Smooth muscle cell (in vitro differentiated cells): Measurements from ENCODE around the gene UBE2D1. TPM values are rescaled to one million over a fixed set of nuclear protein-coding genes. Genes with fewer than 3 reads are reported as not detected.
A peak's percentile ranks its signal among the peaks of the same experiment; 100 is the strongest.

ENCODE experiments used
- DNase-seq: peaks from one replicate; lab custom pipeline; 2025; ENCODE audit not compliant: unreplicated experiment; lab: John Stamatoyannopoulos, UW
- H2AFZ ChIP-seq: fragments of 200-600 bp; sonication (generic); 2 replicates; pipeline ENCODE4 v1.6.0; 2016; ENCODE audit warnings: antibody characterized with exemption, low read depth, mild to moderate bottlenecking
- H3F3A ChIP-seq: fragments of 200-600 bp; sonication (generic); 2 replicates; pipeline ENCODE4 v1.6.0; 2017; ENCODE audit warnings: antibody characterized with exemption, low read depth
- H3K27ac ChIP-seq: fragments of 200-600 bp; sonication (generic); 2 replicates; pipeline ENCODE4 v1.5.1; 2016; ENCODE audit warnings: low read depth, mild to moderate bottlenecking
- H3K27me3 ChIP-seq: fragments of 200-600 bp; sonication (generic); 2 replicates; pipeline ENCODE4 v1.6.1; 2016; ENCODE audit warnings: low read depth, mild to moderate bottlenecking
- H3K36me3 ChIP-seq: fragments of 200-600 bp; sonication (generic); 2 replicates; pipeline ENCODE4 v1.5.1; 2016; ENCODE audit warnings: low read depth
- H3K4me1 ChIP-seq: fragments of 200-600 bp; sonication (generic); 2 replicates; pipeline ENCODE4 v1.5.1; 2016; ENCODE audit warnings: low read depth
- H3K4me2 ChIP-seq: fragments of 200-600 bp; sonication (generic); 2 replicates; pipeline ENCODE4 v1.6.0; 2016; ENCODE audit warnings: mild to moderate bottlenecking
- H3K4me3 ChIP-seq: fragments of 200-600 bp; sonication (generic); 2 replicates; pipeline ENCODE4 v1.5.1; 2016; ENCODE audit warnings: mild to moderate bottlenecking
- H3K79me2 ChIP-seq: fragments of 200-600 bp; sonication (generic); 2 replicates; pipeline ENCODE4 v1.6.0; 2016; ENCODE audit warnings: low read depth, mild to moderate bottlenecking
- H3K9ac ChIP-seq: fragments of 200-600 bp; sonication (generic); 2 replicates; pipeline ENCODE4 v1.6.0; 2016; ENCODE audit warnings: low read depth
- H3K9me3 ChIP-seq: fragments of 200-600 bp; sonication (generic); replicated peaks from 2 replicates; pipeline ENCODE4 v1.5.1; 2016; ENCODE audit warnings: low read depth
- H4K20me1 ChIP-seq: fragments of 200-600 bp; sonication (generic); 2 replicates; pipeline ENCODE4 v1.6.0; 2016; ENCODE audit warnings: low read depth
- WGBS: methylation state at CpG from one replicate; pipeline ENCODE4 v1.1.7; 2016; ENCODE audit warnings: low lambda C conversion rate; 5-methylcytosine and 5-hydroxymethylcytosine counted together
- polyA plus RNA-seq: library from polyadenylated mRNA; unstranded; fragments of >200 nt; fragmentation: Nextera tagmentation; extraction: Ambion mirVana; gene quantifications from 2 replicates; pipeline ENCODE4 v1.2.1, GENCODE V29; 2016
- total RNA-seq: library from RNA; depleted of rRNA; stranded (reverse); fragments of >200 nt; gene quantifications from 2 replicates; pipeline ENCODE4 v1.2.3, GENCODE V29; 2014
- TF ChIP-seq, protein P1 (sequence below): fragments of 200-600 bp; sonication (generic); IDR thresholded peaks from 2 replicates; pipeline ENCODE4 v1.5.1; 2017; ENCODE audit warnings: borderline replicate concordance, mild to moderate bottlenecking, antibody characterized with exemption; ENCODE audit not compliant: insufficient read depth, poor library complexity, severe bottlenecking

The UBE2D1 gene
- total and polyA plus RNA-seq, 2 experiments from 2014 or later, result 19.0 to 24.5 TPM

DNA sequence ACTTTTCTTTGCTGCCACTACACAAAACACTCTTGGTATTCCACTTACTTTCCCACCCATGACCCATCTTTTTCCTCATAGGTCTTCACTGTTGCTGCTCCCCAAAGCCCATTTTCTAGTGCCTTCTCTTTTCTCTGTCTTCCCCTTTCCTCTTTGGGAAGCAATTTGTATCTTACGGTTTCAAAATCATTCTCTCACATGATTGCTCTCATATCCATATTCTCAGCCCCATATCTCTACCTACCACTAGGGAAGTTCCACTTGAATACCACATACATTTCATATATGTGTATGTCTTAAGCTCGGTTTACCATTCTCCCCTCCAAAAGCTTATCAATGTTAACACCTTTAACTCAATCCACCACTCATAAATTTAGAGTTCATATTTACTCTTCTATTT lies 3.2 kb upstream of the UBE2D1 start:
- peaks cover 13% of the 10 kb centered on the region for H3K79me2 ChIP-seq
- H2AFZ ChIP-seq, result no peak overlapping the region
- H3F3A ChIP-seq, result no peaks in the 10 kb centered on the region
- WGBS, result 95% methylated on average over 2 of the region's 2 CpGs
- H3K9ac ChIP-seq, result no peak overlapping the region
- H3K4me2 ChIP-seq, result no peak overlapping the region
- no peak overlapping the region for H3K27ac ChIP-seq
- TF ChIP-seq, protein P1, sequence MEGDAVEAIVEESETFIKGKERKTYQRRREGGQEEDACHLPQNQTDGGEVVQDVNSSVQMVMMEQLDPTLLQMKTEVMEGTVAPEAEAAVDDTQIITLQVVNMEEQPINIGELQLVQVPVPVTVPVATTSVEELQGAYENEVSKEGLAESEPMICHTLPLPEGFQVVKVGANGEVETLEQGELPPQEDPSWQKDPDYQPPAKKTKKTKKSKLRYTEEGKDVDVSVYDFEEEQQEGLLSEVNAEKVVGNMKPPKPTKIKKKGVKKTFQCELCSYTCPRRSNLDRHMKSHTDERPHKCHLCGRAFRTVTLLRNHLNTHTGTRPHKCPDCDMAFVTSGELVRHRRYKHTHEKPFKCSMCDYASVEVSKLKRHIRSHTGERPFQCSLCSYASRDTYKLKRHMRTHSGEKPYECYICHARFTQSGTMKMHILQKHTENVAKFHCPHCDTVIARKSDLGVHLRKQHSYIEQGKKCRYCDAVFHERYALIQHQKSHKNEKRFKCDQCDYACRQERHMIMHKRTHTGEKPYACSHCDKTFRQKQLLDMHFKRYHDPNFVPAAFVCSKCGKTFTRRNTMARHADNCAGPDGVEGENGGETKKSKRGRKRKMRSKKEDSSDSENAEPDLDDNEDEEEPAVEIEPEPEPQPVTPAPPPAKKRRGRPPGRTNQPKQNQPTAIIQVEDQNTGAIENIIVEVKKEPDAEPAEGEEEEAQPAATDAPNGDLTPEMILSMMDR, result no peak
- no peak for DNase-seq
- no peak overlapping the region for H3K4me3 ChIP-seq
- H3K36me3 ChIP-seq, result no peaks in the 10 kb centered on the region
- peaks cover 8% of the 10 kb centered on the region for H3K4me1 ChIP-seq
- H4K20me1 ChIP-seq, result peaks cover 11% of the 10 kb centered on the region
- H3K27me3 ChIP-seq, result no peaks in the 10 kb centered on the region
- H3K9me3 ChIP-seq, result no peaks in the 10 kb centered on the region

DNA sequence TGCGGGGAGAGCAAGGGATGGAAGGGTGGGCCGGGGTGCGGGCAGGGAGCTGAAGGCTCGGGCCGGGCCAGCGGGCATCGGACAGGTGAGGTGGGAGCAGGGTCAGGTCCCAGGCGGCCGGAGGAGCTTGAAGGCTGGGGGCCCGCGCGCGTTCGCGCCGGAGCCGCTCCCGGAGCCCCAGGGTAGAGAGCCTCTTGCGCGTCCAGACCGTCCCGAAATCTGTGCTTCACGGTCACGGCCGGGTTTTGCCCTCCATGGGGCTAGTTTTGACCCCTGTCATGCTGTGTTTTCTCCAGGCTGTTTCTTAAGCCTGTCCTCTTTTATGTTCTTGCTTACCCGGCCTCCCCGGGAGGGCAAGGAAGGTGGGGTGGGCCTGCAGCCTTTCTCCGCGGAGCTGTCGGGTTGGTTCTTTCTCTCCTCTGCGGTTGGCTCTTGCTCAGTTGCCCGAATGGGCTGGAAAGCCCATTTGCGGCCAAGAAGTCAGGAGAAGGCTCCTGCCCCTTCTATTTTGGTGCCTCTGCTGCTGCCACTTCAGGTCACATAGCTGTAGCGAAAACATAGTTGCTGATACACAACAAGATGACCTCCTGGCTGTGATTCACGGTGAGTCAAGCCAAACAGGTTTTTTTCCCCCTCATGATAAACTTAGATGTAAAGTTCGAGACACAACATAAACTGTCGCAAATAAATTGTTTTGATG lies 650 bp downstream of the UBE2D1 start:
- peak overlapping the region; percentile 50 for H3K27ac ChIP-seq
- H3K4me3 ChIP-seq, result peak overlapping the region; percentile 96
- no peaks in the 10 kb centered on the region for H3K9me3 ChIP-seq
- peak; percentile 28 for DNase-seq
- H3K79me2 ChIP-seq, result peaks cover 51% of the 10 kb centered on the region
- peaks cover 49% of the 10 kb centered on the region for H4K20me1 ChIP-seq
- H3K36me3 ChIP-seq, result no peaks in the 10 kb centered on the region
- H3K9ac ChIP-seq, result peak overlapping the region; percentile 83
- H3F3A ChIP-seq, result no peaks in the 10 kb centered on the region
- no peaks in the 10 kb centered on the region for H3K27me3 ChIP-seq
- H3K4me1 ChIP-seq, result peaks cover 8% of the 10 kb centered on the region
- TF ChIP-seq, protein P1, result no peak
- peak overlapping the region; percentile 46 for H2AFZ ChIP-seq
- peak overlapping the region; percentile 87 for H3K4me2 ChIP-seq
- 2% methylated on average over 32 of the region's 37 CpGs for WGBS

DNA sequence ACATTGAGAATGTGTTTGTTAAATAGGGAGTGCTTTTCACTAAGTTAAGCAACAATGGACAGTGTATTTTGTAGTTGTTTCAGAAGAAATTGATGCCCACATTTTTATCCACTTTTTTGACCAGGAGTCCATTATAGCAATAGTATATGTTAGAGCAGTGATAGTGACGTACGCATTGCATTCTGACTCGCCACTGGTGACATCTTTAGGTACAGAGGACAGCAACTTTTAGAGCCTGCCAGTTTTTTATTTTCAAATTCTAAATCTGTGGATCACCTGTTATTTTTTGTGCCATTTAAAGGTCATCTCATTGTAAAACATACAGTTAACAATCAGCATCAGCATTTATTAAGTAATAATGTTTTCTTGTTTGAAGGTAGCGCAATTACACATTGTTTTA lies 1.4 kb downstream of the UBE2D1 start:
- Histone ChIP-seq H3K27ac (peak overlapping the region; percentile 50), H3K79me2 (peaks cover 58% of the 10 kb centered on the region), H4K20me1 (peaks cover 56% of the 10 kb centered on the region), H3K9ac (no peak overlapping the region), H3K9me3 (no peaks in the 10 kb centered on the region), H3F3A (no peaks in the 10 kb centered on the region), H3K4me3 (peak overlapping the region; percentile 96), H3K36me3 (no peaks in the 10 kb centered on the region), H3K4me1 (peaks cover 8% of the 10 kb centered on the region), H3K4me2 (peak overlapping the region; percentile 87), H2AFZ (no peak overlapping the region), H3K27me3 (no peaks in the 10 kb centered on the region)
- no peak for DNase-seq
- TF ChIP-seq, protein P1, result no peak
- 86% methylated on average over 4 of the region's 4 CpGs for WGBS

DNA sequence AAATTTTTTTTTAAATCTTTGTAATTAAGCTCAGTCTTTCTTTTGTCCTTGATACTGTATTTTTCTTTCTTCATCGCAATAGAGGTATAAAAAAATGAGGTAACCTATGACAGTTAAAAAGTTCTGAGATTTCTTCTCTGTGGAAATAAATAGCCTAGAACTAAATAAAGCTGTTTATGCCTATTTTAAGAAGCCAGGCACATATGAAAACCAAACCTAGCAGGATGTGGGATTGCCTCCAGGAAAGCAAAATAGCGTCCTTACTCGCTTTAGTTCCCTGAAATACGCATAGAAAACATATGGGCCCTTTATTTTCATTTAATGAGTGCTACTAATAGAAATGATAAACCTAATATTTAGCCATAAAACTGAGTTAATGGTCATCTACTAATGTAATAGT lies 6.6 kb downstream of the UBE2D1 start:
- Histone ChIP-seq H3K4me3 (no peak overlapping the region), H3K79me2 (peaks cover 85% of the 10 kb centered on the region), H3K9me3 (no peaks in the 10 kb centered on the region), H3K27me3 (no peaks in the 10 kb centered on the region), H3F3A (no peaks in the 10 kb centered on the region), H2AFZ (no peak overlapping the region), H3K4me2 (no peak overlapping the region), H3K9ac (no peak overlapping the region), H3K4me1 (peaks cover 1% of the 10 kb centered on the region), H3K36me3 (no peaks in the 10 kb centered on the region), H4K20me1 (peaks cover 98% of the 10 kb centered on the region), H3K27ac (no peak overlapping the region)
- no peak for DNase-seq
- 94% methylated on average over 4 of the region's 4 CpGs for WGBS
- TF ChIP-seq, protein P1, result no peak
